GM12872 (cell line): Measurements from ENCODE around the gene RAB27A.

ENCODE experiments used
- CTCF ChIP-seq: IDR thresholded peaks from 3 replicates; pipeline ENCODE4 v1.5.1; 2011; ENCODE audit warnings: low read depth, mild to moderate bottlenecking, low read length, moderate library complexity; ENCODE audit not compliant: insufficient read depth

RAB27A gene

GRCh38 chr15:55257938-55258337, 31.7 kb downstream of the RAB27A start:
- TF ChIP-seq CTCF: no peak

DNA sequence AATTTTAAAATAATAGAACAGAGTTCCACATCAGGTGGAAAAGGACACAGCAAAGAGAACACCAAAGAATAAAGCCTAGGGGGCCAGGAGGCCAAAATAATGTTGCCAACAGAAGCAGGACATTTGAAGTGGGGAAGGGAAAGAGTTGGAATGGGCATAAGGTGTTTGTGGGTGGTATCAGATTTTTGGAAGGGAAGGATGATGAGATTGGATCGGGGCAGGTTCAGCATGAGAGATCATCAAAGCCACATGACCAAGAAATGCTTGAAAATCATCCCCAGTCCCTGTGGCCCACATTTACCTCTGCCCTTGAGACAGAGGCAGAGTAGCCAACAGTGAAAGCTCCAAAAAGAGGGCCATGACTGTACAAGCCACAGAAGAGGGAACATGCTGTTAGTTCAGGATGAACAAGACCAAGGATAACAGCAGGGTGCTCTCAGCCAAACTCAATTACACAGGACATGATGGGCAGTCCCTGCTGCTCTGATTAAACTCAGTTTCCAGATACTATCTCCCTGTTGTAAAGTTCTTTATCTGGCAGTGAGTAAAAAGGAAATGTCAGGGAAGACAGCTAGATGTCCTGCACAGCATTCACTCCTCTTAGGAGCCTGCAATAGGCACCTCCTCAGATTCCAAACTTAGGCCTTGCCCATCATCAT, 32.5 kb downstream of the RAB27A start:
- TF ChIP-seq CTCF: no peak

DNA sequence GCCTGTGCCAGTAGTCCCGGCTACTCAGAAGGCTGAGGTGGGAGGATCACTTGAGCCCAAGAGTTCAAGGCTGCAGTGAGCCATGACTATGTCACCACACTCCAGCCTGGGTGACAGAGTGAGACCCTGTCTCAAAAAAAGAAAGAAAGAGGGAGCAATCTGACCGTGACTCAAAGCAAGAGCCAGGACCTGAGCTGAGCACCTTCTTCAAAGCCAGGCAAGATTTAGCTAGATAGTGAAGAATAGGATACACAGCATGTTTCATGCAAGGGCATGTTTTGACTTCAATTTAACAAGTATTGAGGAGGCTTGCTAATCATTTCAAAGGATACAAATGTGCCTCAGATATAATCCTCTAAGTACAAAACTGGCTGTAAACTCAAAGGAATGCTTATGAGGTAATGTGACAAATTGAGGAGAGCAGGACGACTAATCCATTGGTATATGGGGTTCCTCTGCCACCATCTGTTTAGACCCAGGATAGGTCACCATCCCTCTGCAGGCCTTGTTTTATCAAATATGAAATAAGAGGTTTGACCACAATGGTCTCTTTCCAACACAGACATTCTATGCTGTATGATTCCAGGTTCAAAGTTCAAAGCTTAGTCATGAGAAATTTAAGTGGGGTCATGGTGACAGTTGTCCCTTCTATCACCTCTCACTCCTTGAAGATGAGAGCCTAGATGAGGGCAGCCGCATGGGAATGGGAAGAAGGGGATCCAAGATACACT, 33.2 kb downstream of the RAB27A start:
- no peak for TF ChIP-seq CTCF

- no peak for TF ChIP-seq CTCF
These were observed 33.9 kb downstream of the RAB27A start for GRCh38 chr15:55255714-55256113.

DNA sequence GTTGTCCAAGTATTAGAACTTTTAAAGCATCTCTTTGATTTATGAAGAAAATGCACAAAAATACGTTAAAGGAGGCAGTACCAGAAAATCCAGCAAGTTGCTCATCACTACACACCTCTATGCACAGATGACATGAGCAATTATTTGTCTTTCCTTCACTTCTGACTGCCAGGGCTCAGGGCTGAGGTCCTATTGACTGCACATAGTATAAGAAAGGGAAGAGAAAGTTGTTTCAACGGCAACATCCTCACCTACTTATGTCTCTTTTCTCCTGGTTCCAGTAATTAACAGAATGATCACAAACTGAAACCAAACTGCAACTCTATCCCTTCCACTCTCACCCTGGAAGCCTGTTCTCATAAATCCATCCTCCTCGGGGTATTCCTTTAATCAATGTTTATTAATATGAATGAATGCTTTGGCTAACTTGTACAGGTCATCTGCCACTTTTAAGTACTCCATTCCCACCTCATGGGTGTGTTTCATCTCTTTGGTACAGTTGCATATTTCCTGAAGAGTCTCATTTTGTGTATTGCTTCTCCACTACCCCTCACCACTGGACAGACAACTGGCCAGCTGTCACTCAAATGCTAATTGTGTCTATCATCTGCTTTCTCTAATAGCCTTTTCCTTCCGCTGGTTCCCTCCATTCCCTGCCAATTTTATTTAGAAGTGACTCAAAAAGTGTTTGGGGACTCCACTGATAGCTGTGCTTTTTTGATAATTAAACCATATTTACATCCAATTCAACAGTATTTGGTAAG, 34.5 kb downstream of the RAB27A start:
- no peak for TF ChIP-seq CTCF

- TF ChIP-seq CTCF: no peak
These were observed 36.0 kb downstream of the RAB27A start for GRCh38 chr15:55253580-55253979.

DNA sequence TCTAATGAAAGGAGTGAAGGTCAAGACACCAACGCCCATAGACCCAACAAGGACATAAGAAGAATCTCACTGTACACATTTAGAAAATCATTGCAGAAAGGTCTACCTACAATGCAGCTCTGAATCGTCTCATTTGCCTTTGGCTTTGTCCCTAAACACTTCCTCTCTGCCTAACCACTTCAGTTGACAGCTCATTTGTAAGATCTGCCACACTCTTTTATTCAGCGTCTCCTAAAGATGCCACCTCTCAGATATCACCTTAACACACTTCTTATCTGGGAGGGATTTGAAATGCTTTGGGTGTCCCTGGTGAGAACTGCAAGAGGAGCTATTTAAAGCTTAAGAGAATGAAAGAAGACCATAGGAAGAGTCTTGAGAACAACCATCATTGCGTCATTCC, 38.7 kb downstream of the RAB27A start:
- TF ChIP-seq CTCF: no peak
